CD4-positive, alpha-beta T cell treated with Interleukin-17A for 4 hours (primary cell): Measurements from ENCODE around the gene ICAM1.
"Not testable (repeated sequence)": the region's sequence is repeated elsewhere in the genome, so short reads cannot be mapped to it uniquely, and the experiment has no call there.

ENCODE experiments used
- DNase-seq: peaks from one replicate; pipeline ENCODE4 v3.0.0-alpha.2; 2020; ENCODE audit warnings: mixed read lengths

The ICAM1 gene

GRCh38 chr19:10279737-10280442 is 9.0 kb downstream of the ICAM1 start:
- DNase-seq, result no peak

DNA sequence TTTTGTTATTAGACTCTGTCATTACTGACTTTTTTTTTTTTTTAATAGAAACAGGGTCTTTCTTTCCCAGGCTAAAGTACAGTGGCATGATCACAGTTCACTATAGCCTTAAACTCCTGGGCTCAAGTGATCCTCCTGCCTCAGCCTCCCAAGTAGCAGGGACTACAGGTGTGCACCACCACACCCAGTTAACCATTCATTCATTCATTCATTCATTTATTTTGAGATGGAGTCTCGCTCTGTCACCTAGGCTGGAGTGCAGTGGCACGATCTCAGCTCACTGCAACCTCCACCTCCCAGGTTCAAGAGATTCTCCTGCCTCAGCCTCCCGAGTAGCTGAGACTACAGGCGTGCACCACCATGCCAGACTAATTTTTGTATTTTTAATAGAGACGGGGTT is 11.1 kb downstream of the ICAM1 start:
- DNase-seq, result not testable (repeated sequence)

GRCh38 chr19:10283301-10284064 is 12.6 kb downstream of the ICAM1 start:
- no peak for DNase-seq

- no peak for DNase-seq
Measured at GRCh38 chr19:10284065-10284959, 13.4 kb downstream of the ICAM1 start.

DNA sequence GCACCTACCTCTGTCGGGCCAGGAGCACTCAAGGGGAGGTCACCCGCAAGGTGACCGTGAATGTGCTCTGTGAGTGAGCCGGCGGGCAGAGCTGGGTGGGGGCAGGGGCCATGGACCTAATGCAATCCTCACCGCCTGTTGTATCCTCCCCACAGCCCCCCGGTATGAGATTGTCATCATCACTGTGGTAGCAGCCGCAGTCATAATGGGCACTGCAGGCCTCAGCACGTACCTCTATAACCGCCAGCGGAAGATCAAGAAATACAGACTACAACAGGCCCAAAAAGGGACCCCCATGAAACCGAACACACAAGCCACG is 14.0 kb downstream of the ICAM1 start:
- DNase-seq, result no peak

DNA sequence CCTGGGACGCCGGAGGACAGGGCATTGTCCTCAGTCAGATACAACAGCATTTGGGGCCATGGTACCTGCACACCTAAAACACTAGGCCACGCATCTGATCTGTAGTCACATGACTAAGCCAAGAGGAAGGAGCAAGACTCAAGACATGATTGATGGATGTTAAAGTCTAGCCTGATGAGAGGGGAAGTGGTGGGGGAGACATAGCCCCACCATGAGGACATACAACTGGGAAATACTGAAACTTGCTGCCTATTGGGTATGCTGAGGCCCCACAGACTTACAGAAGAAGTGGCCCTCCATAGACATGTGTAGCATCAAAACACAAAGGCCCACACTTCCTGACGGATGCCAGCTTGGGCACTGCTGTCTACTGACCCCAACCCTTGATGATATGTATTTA is 14.5 kb downstream of the ICAM1 start:
- no peak for DNase-seq

DNA sequence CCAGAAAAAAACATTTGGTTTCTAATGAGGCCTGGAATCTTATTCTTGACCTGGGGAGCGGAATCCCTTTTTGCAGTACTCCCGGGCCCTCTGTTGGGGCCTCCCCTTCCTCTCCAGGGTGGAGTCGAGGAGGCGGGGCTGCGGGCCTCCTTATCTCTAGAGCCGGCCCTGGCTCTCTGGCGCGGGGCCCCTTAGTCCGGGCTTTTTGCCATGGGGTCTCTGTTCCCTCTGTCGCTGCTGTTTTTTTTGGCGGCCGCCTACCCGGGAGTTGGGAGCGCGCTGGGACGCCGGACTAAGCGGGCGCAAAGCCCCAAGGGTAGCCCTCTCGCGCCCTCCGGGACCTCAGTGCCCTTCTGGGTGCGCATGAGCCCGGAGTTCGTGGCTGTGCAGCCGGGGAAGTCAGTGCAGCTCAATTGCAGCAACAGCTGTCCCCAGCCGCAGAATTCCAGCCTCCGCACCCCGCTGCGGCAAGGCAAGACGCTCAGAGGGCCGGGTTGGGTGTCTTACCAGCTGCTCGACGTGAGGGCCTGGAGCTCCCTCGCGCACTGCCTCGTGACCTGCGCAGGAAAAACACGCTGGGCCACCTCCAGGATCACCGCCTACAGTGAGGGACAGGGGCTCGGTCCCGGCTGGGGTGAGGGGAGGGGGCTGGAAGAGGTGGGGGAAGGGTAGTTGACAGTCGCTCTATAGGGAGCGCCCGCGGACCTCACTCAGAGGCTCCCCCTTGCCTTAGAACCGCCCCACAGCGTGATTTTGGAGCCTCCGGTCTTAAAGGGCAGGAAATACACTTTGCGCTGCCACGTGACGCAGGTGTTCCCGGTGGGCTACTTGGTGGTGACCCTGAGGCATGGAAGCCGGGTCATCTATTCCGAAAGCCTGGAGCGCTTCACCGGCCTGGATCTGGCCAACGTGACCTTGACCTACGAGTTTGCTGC is 16.1 kb downstream of the ICAM1 start, which contains the start of gene ICAM4:
Gene ICAM4, plus strand, starts transcription at position 153 of the 935 bp plus-strand sequence. Its CDS starts 58 bp downstream, at position 211.
- DNase-seq, result peak; percentile 53

GRCh38 chr19:10288662-10289166 is 17.8 kb downstream of the ICAM1 start:
- DNase-seq, result peak; percentile 56

GRCh38 chr19:10289167-10289835 is 18.4 kb downstream of the ICAM1 start:
- DNase-seq, result peak; percentile 60

- DNase-seq, result peak; percentile 42
Measured at GRCh38 chr19:10289836-10290356, 19.0 kb downstream of the ICAM1 start, which contains the start of gene ICAM5. Gene ICAM5, plus strand, starts transcription at chr19:10289952. Its CDS starts 92 bp downstream, at chr19:10290044.

GRCh38 chr19:10290357-10290875 is 19.5 kb downstream of the ICAM1 start:
- DNase-seq, result no peak

GRCh38 chr19:10290876-10291553 is 20.1 kb downstream of the ICAM1 start:
- peak; percentile 68 for DNase-seq

DNA sequence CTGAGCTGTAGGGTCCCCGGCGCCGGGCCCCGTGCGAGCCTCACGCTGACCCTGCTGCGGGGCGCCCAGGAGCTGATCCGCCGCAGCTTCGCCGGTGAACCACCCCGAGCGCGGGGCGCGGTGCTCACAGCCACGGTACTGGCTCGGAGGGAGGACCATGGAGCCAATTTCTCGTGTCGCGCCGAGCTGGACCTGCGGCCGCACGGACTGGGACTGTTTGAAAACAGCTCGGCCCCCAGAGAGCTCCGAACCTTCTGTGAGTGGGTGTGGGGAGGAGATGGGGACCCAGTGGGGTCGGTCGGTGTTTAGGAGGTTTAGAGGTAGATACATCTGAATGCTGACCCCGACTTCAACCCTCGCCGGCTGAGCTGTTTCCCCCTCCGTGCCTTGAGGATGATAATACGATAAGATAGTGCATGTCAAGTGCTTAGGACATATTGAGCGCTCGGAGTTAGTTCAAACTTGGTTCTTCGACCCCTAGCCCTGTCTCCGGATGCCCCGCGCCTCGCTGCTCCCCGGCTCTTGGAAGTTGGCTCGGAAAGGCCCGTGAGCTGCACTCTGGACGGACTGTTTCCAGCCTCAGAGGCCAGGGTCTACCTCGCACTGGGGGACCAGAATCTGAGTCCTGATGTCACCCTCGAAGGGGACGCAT is 20.8 kb downstream of the ICAM1 start:
- DNase-seq, result no peak

- DNase-seq, result peak; percentile 66
Measured at GRCh38 chr19:10292206-10292788, 21.4 kb downstream of the ICAM1 start.

- DNase-seq, result no peak
Measured at GRCh38 chr19:10292789-10293636, 22.1 kb downstream of the ICAM1 start.

DNA sequence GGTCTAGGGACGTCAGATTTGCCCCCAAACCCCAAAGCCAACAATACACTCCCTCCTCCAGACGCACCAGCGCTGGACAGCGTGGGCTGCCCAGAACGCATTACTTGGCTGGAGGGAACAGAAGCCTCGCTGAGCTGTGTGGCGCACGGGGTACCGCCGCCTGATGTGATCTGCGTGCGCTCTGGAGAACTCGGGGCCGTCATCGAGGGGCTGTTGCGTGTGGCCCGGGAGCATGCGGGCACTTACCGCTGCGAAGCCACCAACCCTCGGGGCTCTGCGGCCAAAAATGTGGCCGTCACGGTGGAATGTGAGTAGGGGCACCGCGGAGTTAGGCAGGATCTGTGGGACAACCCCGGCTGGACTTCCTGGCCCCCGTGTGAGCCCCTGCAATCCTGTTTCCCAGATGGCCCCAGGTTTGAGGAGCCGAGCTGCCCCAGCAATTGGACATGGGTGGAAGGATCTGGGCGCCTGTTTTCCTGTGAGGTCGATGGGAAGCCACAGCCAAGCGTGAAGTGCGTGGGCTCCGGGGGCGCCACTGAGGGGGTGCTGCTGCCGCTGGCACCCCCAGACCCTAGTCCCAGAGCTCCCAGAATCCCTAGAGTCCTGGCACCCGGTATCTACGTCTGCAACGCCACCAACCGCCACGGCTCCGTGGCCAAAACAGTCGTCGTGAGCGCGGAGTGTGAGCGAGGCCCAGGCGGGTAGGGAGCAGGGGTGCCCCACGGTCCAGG is 22.9 kb downstream of the ICAM1 start:
- no peak for DNase-seq

GRCh38 chr19:10294368-10294697 is 23.4 kb downstream of the ICAM1 start:
- DNase-seq, result no peak
